ENCODE results near the gene SDK2.

The SDK2 gene

GRCh38 chr17:73632513-73632912 is 11.7 kb downstream of the SDK2 start:
- DNase-seq (ENCODE audit: low read depth), result no peak

- DNase-seq (ENCODE audit: low read depth), result no peak
Observed at GRCh38 chr17:73630965-73631595, 13.2 kb downstream of the SDK2 start.

- DNase-seq (ENCODE audit: low read depth), result no peak
Observed at GRCh38 chr17:73630531-73630930, 13.7 kb downstream of the SDK2 start.

GRCh38 chr17:73628642-73629552 is 15.3 kb downstream of the SDK2 start:
- DNase-seq (ENCODE audit: low read depth), result no peak

- no peak for DNase-seq (ENCODE audit: low read depth)
Observed at GRCh38 chr17:73625991-73626673, 18.1 kb downstream of the SDK2 start.

- DNase-seq (ENCODE audit: low read depth), result no peak
Observed at GRCh38 chr17:73625006-73625405, 19.2 kb downstream of the SDK2 start.

- DNase-seq (ENCODE audit: low read depth), result no peak
Observed at GRCh38 chr17:73624496-73624988, 19.7 kb downstream of the SDK2 start.

GRCh38 chr17:73623818-73624217 is 20.4 kb downstream of the SDK2 start:
- DNase-seq (ENCODE audit: low read depth), result no peak

GRCh38 chr17:73623247-73623646 is 21.0 kb downstream of the SDK2 start:
- no peak for DNase-seq (ENCODE audit: low read depth)

GRCh38 chr17:73622381-73622780 is 21.9 kb downstream of the SDK2 start:
- DNase-seq (ENCODE audit: low read depth), result no peak

- no peak for DNase-seq (ENCODE audit: low read depth)
Observed at GRCh38 chr17:73621685-73622084, 22.6 kb downstream of the SDK2 start.

GRCh38 chr17:73620414-73620813 is 23.8 kb downstream of the SDK2 start:
- DNase-seq (ENCODE audit: low read depth), result no peak

GRCh38 chr17:73617501-73617900 is 26.7 kb downstream of the SDK2 start:
- no peak for DNase-seq (ENCODE audit: low read depth)

GRCh38 chr17:73616873-73617404 is 27.3 kb downstream of the SDK2 start:
- DNase-seq (ENCODE audit: low read depth), result no peak

GRCh38 chr17:73616120-73616872 is 27.9 kb downstream of the SDK2 start:
- DNase-seq (ENCODE audit: low read depth), result no peak

- no peak for DNase-seq (ENCODE audit: low read depth)
Observed at GRCh38 chr17:73614256-73614655, 30.0 kb downstream of the SDK2 start.

- DNase-seq (ENCODE audit: low read depth), result no peak
Observed at GRCh38 chr17:73613271-73614233, 30.7 kb downstream of the SDK2 start.

GRCh38 chr17:73612031-73612472 is 32.2 kb downstream of the SDK2 start:
- DNase-seq (ENCODE audit: low read depth), result no peak

GRCh38 chr17:73611630-73612029 is 32.6 kb downstream of the SDK2 start:
- no peak for DNase-seq (ENCODE audit: low read depth)

GRCh38 chr17:73610331-73610911 is 33.8 kb downstream of the SDK2 start:
- DNase-seq (ENCODE audit: low read depth), result no peak
